NCI-H1694 (cell line): Measurements from ENCODE around the gene PRR36.
A peak's percentile ranks its signal among the peaks of the same experiment; 100 is the strongest.

Source experiments
- DNase-seq: peaks from one replicate; lab custom pipeline; 2025; lab: John Stamatoyannopoulos, UW

The PRR36 gene

DNA sequence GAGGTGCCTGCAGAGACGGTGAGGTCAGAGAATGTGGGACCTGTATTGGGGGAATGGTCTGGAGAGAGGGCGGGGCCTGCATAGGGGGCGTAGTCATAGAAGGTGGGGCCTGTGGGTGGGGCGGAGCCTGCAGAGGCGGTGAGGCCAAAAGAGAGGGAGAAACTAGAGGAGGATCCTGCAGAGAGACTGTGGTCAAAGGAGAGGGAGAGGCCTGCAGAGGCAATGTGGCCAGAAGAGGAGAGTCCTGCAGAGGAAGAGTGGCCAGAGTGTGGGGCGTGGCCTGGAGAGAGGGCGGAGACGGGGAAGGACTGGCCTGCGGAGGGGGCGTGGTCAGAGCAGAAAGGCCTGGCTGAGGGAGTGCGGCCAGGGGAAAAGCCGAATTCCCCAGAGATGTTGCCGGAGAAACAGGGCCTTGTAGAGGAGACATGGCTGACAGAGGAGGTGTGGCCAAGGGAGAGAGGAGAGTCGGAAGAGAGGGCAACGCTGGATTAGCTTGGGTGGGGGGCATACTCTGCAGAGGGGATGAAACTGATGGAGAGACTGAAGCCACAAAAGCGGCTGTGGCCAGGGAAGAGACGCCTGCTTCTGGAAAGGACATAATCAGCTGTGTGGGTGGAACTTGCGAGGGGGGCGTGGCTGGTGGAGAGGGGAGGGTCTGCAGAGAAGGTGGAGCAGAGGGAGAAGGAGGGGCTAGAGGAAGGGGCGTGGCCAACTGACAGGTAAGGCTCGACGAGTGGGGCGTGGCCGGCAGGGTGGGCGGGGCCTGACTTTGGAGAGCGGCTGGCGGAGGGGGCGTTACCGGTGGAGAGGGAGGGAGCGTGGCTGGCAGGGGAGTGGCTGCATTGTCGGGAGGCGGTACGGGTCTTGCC is 2.5 kb downstream of the PRR36 start:
- no peak for DNase-seq

DNA sequence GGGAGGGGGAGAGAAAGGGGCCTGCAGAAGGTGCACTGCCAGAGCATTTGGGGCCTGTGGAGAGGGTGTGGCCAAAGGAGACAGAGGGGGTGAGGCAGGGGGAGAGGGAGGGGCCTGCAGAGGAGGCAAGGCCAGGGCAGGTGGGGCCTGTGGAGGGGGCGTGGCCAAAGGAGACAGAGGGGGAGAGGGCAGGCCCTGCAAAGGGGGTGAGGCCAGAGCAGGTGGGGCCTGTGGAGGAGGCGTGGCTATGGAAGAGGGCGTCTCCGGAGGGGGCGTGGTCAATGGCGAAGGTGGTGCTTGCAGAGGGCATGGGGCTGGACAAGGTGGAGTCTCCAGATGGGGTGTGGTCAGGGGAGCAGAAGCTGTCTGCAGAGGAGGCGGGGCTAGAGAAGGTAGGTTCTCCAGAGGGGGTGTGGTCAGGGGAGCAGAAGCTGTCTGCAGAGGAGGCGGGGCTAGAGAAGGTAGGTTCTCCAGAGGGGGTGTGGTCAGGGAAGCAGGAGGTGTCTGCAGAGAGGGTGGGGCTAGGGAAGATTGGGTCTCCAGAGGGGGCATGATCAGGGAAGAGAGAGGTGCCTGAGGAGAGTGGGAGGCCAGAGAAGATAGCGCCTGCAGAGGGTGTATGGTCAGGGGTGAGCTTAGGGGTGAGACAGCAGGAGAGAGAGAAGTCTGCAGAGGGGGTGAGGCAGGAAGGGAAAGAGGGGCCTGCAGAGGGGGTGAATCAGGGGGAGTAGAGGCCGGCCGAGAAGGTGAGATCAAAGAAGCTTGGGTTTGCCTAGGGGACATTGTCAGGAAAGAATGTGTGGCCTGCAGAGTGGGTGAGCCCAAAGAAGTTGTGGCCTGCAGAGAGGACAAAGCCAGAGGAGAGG is 3.4 kb downstream of the PRR36 start:
- DNase-seq = no peak

DNA sequence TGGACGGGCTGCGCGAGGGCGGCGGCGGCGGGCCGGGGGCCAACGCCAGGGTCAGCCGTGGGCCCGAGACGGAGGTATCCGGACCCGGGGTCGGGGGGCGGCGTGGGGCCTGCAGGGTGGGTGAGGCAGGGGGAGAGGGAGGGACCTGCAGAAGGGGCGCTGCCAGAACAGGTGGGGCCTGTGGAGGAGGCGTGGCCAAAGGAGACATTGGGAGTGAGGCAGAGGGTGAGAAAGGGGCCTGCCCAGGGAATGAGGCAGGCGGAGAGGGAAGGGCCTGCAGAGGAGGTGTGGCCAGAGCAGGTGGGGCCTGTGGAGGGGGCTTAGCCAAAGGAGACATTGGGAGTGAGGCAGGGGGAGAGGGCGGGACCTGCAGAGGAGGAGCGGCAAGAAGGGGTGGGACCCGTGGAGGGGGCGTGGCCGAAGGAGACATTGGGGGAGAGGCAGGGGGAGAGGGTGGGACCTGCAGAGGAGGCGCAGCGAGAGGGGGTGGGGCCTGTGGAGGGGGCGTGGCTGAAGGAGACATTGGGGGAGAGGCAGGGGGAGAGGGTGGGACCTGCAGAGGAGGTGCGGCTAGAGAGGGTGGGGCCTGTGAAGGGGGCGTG is 4.2 kb downstream of the PRR36 start:
- no peak for DNase-seq

DNA sequence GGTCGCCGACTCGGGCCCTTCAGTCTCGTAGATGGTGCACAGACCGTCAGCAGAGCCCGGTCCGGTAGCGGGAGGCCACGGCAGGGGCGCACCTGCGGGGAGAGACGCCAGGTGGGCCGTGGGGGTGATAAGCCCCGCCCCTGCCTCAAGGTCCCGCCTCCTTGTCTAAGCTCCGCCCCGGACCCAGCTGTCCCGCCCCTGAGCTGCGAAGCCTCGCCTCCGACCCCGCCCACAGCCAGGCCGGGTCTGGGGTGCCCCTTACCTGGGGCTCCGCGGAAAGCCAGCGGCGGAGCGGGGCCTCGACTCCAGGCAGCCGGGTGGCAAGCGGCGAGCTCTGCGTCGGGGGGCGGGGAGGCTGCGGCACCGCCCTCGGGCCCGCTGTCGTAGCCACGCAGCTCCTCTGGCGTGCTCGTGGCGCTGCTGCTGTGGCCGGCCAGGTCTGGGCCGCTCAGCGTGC is 4.7 kb downstream of the PRR36 start:
- no peak for DNase-seq

DNA sequence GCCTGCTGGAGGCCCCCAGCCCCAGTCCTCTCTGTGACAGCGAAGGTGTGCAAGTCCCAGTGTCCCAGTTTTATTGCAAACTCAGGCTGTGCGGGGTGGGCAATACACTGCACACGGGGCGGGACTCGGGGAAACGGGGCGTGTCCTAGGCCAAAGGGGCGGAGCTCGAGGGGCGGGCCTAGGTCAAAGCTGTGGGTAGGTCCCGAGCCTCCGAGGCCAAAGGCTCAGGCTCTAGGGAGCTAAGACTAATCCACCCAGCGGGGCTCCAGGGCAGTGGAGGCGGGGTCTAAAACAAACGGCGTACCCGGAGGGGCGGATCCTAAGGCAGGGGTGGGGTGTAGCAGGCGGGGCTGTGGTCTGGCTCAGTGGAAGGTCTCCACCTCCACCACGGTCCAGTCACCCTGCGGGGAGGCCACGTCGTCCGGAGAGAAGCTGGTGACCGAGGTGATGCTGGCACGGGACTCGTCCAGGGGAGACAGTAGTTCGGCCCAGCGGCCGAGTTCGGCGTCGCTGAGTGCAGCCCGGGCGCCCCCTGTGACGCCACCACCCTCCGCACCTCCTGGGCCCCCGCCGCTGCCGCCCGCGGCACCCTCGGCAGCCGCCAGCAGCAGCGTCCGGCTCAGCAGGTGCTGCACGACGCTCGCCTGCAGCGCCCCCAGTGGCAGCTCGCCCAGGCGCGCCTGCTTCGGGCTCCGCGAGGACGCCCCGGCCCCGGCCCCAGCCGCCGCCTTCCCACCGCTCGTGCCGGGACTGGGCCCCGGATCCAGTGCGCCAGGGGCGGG is 5.3 kb downstream of the PRR36 start:
- DNase-seq = no peak

DNA sequence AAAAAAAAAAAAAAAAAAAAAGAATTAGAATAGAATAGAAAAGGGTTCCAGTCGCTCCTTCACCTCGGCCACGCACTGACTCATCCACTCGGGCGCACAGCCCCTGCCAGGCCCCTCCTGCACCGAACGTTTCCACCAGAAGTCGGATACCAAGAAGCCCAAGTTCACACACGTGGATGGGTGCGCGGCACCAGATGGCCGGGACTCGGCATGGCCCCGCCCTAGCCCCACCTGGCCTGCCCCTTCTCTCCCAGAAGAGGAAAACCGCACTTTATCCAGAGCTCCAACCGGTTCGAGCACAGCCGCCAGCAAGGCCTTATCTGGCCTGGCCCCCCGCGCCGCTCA is 5.9 kb downstream of the PRR36 start:
- no peak for DNase-seq

DNA sequence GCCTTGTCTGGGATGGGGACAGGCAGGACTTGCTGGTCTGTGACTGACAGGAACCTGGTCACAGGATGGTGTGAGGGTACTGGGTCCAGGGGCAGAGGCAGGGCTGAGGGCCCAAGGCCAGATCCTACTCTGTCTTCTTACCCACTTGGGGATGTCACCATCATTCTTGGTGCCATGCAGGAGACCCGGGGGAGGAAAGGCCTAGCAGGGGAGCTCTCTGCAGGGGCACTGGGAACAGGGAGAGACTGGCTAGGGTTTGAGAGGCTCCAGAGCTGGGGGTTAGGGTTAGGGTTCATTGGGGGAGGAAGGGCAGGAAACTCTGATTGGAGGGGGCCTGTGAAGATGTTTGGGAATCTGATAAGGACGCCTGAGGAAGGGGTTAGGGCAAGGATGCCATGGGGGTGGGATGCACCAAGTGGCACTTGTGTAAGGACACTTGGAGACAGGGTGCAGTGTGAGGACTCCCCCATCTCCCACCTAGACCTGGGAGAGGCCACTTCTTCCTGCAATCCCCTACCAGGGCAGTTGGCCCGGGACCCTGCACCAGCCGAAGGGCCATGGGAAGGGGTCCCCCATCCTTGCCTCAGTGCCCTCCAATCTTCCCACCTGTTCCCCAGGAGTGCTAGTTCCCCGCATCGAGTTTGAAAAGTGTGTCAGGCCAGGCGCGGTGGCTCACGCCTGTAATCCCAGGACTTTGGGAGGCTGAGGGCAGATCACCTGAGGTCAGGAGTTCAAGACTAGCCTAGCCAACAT is 6.9 kb downstream of the PRR36 start:
- no peak for DNase-seq

DNA sequence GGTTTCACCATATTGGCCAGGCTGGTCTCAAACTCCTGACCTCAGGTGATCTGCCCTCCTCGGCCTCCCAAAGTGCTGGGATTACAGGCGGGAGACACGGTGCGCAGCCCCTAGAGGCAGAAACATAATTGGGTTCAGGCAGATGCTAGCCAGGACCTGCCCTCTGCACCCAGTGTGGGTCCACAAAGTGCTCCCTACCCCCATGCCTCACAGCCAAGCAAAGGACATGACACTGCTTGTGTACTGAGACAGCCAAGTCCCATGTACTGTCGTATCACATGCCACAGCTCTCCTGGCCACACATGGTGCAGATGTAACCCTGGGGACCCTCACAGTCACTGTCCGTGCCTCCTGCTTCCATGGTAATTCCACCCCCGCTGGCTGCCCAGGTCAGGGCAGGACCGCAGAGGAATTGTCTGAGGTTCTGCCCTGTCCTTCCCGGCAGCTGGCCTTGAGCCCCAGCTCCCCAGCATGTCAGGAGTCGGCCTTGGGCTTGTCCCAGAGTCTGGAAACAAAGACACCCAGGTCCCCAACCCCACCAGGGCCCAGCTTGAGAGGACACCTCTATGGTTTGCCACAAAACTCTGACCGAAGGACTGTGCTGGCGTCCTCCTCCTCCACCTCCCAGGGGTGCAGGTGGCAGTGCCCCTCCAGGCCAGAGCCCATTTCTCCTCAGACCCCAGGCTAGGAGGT is 7.6 kb downstream of the PRR36 start:
- DNase-seq = no peak

DNA sequence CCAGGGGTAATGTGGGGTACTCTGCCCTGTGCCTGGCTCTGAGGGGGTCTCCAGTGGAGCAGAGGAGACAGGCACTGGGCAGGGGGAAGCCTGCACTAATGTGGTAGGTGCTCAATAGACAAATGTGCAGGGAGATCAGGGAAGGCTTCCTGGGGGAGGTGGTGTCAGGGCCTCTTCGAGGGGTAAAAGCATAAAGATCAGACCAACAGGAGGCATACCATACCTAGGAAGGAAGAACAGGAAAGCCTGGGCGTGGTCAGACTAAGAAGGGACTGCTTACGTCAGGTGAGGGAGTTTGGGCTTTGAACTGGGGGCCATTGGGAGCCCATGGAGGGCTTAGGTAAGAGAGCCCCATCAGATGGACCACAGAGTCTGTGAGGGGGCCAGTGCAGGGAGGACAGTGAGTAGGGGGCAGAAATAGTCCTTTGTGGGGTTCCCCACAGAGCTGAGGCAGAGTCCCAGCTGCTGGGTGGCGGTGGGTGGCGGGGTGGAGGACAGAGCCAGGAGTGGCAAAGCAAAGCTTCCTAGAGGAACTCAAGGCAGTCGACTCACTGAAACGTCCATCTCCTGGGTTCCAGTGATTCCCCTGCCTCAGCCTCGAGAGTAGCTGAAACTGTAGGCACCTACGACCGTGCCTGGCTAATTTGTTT is 8.8 kb downstream of the PRR36 start:
- no peak for DNase-seq

DNA sequence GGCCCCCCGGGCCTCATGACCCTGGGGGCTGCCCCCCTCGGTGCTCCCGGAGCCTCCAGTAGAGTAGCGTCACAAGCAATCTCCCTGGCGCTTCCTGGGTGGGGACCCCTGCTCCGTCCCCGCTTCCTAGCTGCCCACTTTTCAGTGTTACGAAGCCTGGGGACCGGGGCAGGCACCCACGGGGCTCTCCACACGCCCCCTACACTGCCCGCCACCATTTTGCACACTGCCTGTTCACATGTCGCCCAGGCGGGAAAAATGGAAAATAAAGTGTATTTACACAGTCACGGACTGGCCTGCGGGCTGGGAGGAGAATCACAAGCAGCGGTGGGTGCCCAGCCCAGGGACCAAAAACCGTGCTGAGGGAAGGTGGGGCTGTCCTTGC is 9.5 kb downstream of the PRR36 start:
- DNase-seq = no peak

DNA sequence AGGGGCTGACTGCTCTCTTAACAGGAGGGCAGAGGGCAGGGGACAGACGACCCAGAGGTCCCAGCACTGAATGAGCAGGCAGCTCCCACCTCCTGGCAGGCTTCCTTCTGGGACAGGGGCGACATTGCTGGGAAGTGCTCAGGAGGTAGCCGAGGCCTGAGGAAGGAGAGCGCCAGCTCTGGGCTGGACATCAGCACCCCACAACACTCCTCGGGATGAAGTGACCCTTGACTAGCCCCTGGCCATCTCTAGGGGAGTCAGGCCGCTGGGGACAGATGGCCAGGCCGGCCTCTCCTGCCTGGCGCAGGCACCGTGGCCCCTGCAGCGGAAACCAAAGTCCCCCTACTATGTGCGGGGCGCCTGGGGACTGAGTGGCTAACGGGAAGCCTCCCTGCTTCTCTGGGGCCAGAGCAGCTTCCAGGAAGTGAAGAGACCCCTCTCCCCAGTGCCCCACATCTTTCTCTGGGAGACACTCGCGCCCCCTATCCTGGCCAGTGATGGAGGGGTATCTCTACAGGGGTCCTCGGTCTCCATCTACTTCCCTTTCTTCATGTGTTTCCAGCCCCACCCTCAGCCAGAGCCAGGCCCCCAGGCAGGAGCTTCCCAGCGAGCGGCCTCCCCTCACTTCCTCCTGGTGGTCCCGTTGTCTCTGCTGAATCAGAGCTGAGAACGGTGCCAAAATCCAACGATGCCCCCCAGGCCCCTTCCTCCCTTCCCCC is 10.1 kb downstream of the PRR36 start:
- no peak for DNase-seq

DNA sequence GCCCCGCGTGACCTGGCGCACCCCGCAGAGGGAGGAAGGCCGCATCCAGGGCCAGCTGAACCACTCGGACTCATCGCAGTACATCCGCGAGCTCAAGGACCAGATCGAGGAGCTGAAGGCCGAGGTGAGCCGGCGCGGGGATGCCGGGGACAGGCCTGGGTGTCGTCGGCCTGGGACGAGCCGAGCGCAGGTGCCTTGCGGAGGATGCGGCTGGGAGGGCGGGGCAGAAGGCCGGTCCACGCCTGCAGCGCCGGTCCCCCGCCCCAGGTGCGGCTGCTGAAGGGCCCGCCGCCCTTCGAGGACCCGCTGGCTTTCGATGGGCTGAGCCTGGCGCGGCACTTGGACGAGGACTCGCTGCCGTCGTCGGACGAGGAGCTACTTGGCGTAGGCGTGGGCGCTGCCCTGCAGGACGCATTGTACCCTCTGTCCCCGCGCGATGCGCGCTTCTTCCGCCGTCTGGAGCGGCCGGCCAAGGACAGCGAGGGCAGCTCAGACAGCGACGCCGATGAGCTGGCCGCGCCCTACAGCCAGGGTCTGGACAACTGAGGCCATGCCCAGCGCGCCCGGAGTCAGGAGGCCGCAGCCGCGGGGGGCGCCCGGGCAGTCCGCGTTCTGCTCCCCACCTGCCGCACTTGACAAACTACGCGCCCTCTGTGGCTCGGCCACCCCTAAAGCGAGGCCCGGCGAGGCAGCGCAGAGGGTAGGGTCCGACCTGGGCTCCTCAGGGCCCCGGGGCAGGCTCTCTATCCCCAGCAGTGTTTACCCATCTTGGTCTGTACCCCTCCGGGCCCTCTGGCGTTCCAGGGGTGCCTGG is 10.8 kb downstream of the PRR36 start:
- no peak for DNase-seq

DNA sequence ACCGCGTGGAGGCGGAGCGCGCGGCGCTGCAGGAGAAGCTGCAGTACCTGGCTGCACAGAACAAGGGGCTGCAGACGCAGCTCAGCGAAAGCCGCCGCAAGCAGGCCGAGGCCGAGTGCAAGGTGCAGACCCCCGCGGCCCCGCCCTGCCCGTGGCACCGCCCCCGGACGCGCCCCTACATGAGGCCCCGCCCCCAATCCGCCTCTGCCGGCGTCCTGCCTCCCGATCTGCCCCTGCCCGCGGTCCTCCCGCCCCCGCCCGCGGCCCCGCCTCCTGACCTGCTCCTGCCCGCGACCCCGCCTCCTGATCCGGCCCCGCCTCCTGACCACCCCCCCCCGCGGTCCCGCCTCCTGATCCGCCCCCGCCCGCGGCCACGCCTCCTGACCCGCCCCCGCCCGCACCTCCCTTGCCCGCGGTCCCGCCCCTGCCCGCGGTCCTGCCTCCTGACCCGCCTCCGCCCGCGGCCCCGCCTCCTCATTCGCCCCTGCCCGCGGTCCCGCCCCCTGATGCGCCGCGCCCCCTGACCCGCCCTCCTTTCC is 11.7 kb downstream of the PRR36 start:
- no peak for DNase-seq

DNA sequence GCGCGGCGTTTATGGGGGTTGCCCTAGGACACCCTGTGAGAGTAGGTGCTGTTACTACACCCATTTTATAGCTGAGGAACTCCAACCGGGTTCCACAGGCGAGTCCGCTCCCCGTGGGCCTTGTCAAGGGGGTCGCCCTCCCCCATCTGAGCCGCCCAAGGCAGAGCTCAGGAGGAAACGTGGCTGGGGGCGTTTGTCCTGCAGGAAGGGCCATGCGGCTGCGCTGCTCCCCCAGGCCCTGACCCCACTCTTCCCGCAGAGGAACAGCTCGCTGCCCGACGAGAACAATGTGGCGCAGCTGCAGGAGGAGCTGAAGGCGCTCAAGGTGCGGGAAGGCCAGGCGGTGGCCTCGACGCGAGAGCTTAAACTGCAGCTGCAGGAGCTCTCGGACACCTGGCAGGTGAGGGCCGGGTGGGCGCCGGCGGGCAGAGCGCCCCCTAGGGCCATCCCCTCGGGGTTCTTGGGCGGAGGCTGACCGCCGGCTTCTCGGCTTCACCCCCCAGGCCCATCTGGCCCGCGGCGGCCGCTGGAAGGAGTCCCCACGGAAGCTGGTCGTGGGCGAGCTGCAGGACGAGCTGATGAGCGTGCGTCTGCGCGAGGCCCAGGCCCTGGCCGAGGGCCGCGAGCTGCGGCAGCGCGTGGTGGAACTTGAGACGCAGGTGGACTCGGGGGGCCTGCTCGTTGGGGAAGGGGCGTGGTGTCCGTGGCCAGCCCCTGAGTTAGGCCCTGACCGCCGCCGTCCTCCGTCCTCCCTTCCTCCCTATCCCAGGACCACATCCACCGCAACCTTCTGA is 12.4 kb downstream of the PRR36 start:
- no peak for DNase-seq

DNA sequence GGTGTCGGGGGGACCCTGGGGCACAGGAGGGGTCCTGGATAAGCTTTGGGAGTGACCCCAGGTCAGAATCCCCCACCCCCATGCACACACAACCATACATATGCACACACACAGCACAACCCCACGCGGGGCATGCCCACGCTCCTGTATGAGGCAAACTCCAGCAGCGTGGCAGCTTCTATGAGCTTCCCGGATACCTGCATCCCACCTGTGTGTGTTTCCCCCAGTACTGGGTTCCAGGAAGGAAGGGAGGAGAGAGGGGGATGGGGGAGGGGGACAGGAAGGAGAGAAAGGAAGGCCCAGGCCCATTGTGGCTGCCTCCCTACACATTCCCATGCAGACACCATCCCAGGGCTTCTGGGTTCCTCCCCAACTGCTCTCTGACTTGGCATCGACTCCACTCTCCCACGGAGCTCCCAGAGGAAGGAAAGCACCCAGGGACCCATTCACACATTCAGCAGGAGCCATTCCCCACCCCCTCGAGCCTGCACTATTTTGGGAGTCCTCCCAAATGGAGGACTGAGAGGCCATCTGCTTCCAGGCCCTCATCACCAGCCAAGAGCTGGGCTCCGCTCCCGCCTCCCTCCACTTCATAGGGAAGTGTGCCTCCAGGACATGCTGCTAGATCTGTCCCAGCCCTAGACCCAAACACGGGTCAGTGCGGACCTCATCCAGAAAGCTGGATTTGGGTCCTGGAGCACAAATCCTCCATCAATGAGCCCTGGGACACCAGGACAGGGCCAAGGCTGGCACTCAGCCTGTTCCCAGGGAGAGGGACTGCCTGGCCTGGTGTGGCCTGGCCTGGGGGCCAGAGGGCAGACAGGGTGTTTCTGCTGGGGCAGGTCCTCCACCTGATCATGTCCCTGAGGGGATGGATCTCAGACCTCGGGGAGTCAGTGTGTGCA is 13.2 kb downstream of the PRR36 start:
- peak; percentile 58 for DNase-seq
